Head of caudate nucleus (tissue), 42 donors: ENCODE data around the gene TOLLIP.
A peak's percentile ranks its signal among the peaks of the same experiment; 100 is the strongest.

Experiments used
- DNase-seq, 42 donors: peaks; one replicate each; pipeline versions ENCODE4 v3.0.0 to v3.0.0-alpha.2; 2020 to 2021; ENCODE audit warnings: mixed read lengths in 7 of 42
- intact Hi-C: fragments of 100-400 bp; cut with DNase I; formaldehyde crosslinking; loops from one replicate; pipeline ENCODE4 v1.15.0; 2022

Gene TOLLIP

GRCh38 chr11:1231396-1232020, 77.9 kb downstream of the TOLLIP start:
- intact Hi-C loops, result no loop called here
- DNase-seq, result peak in 1 of 42 donors; percentile 2

- intact Hi-C loops, result no loop called here
- DNase-seq, result peak in 1 of 42 donors; percentile 1
Observed at GRCh38 chr11:1230456-1231395, 78.7 kb downstream of the TOLLIP start.

GRCh38 chr11:1230121-1230455, 79.3 kb downstream of the TOLLIP start:
- intact Hi-C loops, result no loop called here
- no peak for DNase-seq

- peak in 2 of 42 donors; percentile 1 to 6 for DNase-seq
- intact Hi-C loops, result no loop called here
Observed at GRCh38 chr11:1229471-1230120, 79.8 kb downstream of the TOLLIP start.

GRCh38 chr11:1228921-1229451, 80.4 kb downstream of the TOLLIP start:
- DNase-seq, result peak in 1 of 42 donors; percentile 0
- intact Hi-C loops, result no loop called here

- intact Hi-C loops, result no loop called here
Observed at GRCh38 chr11:1228101-1228821, 81.2 kb downstream of the TOLLIP start.

GRCh38 chr11:1227551-1228100, 81.8 kb downstream of the TOLLIP start:
- intact Hi-C loops, result no loop called here
- DNase-seq, result peak in 2 of 42 donors; percentile 0 to 8

More at GRCh38 chr11:1228101-1228821, 81.2 kb downstream of the TOLLIP start:
- DNase-seq, result peak in 2 of 42 donors; percentile 1 to 13

- peak in 3 of 42 donors; percentile 1 to 13 (median 4) for DNase-seq
- intact Hi-C loops, result no loop called here
Observed at GRCh38 chr11:1226986-1227550, 82.4 kb downstream of the TOLLIP start.

- intact Hi-C loops, result no loop called here
- peak in 8 of 42 donors; percentile 2 to 42 (median 9) for DNase-seq
Observed at GRCh38 chr11:1226226-1226985, 83.0 kb downstream of the TOLLIP start.

GRCh38 chr11:1225386-1226225, 83.8 kb downstream of the TOLLIP start:
- intact Hi-C loops, result no loop called here
- peak in 8 of 42 donors; percentile 5 to 36 (median 10) for DNase-seq

- DNase-seq, result peak in 9 of 42 donors; percentile 0 to 24 (median 6)
- intact Hi-C loops, result no loop called here
Observed at GRCh38 chr11:1224491-1225385, 84.7 kb downstream of the TOLLIP start.
